Measurements from ENCODE around the gene MBNL1. TPM values are rescaled to one million over a fixed set of nuclear protein-coding genes. Genes with fewer than 3 reads are reported as not detected.

Gene MBNL1
- total and polyA plus RNA-seq, 2 of the 13 experiments (the other 11 are each of a cell fraction or from before 2014, with no cell fraction given): 27.1 to 55.4 TPM

- no peak for TF ChIP-seq JARID2 (CRISPR knock-in tag; IDR thresholded peaks at IDR 0.05; ENCODE audit: insufficient replicate concordance)
These were observed 202.2 kb downstream of the MBNL1 start (continued) for GRCh38 chr3:152470893-152471292.

DNA sequence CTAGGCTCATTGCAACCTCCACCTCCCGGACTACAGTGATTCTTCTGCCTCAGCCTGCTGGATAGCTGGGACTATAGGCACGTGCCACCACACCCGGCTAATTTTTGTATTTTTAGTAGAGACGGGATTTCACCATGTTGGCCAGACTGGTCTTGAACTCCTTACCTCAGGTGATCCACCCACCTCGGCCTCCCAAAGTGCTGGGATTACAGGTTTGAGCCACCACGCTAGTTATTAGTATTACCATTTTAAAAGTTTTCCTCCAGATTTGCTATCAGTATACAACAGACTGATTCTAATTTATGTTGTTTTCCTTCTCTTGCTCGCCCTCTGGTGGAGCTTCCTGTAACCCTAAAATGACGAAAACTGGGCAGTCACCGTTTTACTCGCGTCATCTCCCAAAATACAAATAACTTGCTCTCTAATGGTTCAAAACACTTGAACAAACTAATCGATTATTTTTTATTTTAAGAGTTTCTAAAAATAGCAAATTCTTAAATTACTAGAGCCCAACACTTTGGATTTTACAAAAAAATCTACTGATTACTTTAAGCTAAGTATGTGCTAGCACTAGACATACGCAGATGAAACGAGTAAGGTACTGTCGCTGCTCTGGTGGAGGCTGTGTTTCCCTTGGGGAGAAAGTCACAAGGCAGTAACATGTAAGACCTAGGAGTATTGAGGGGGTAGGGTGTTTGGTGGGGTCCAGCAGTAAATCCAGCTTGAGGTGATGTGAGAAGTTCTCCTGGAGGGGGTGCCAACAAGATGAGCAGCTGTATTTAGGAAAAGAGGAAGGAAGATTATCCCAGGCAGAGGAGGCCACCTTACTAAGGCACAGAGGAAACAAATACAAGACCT, 203.3 kb downstream of the MBNL1 start:
- FAIRE-seq (peak; percentile 12), DNase-seq (ENCODE audit: low spot score) (peak; percentile 52), ATAC-seq (peak; percentile 86)
- Histone ChIP-seq H3K4me2 (ENCODE audit: low read depth, low read length) (peak overlapping the region; percentile 71), H4K20me1 (ENCODE audit: insufficient read depth, low read length) (no peaks in the 10 kb centered on the region), H3K4me3 (replicated peaks in 1 of 3; ENCODE audit: insufficient read depth in 1 of 3, low read depth in 2 of 3, low read length in 3 of 3) (peak overlapping the region in 2 of 3 experiments; percentile 18 to 35; a peak in 3 of 6 replicates), H3K9me3 (ENCODE audit: low read length) (0 out of 2 replicates have a peak, but pooled peaks cover 4% of the 10 kb centered on the region), H3K9ac (ENCODE audit: insufficient read depth, low read depth, low read length) (no peak overlapping the region), H3K27ac (ENCODE audit: extremely low read length, insufficient read depth, low read length) (no peak overlapping the region), H3K27me3 (ENCODE audit: control insufficient read depth in 1 of 2, insufficient read depth in 2 of 2, low read length in 2 of 2) (no peaks in the 10 kb centered on the region), H3K79me2 (ENCODE audit: insufficient read depth, low read length) (no peaks in the 10 kb centered on the region), H3K4me1 (ENCODE audit: insufficient read depth, low read length) (no peaks in the 10 kb centered on the region), H2AFZ (ENCODE audit: low read length) (no peak overlapping the region), H3K36me3 (replicated peaks in 1 of 2; ENCODE audit: control insufficient read depth in 1 of 2, insufficient read depth in 2 of 2, low read length in 2 of 2) (no peaks in the 10 kb centered on the region)
- no TSS peak for BruUV-seq (replicated peaks)
- ChIA-PET POLR2A (no interaction called here), CTCF (ENCODE audit: low intra/inter-chr PET ratio, low total read pairs) (interaction anchor here (1.0 to 1.2 kb wide), 2 partner anchors 102 to 289 kb away, joined by 4 to 6 read pairs; no protein-coding TSS in a partner anchor)
- intact Hi-C loops (cut with micrococcal nuclease; ENCODE audit: unreplicated experiment) (loop anchor here (1.0 to 5.0 kb wide), 4 partner anchors 102 to 490 kb away; no protein-coding TSS in a partner anchor), in situ Hi-C loops (cut with HindIII; ENCODE audit: extremely low pct_ligation_motif_present, low pct_unique_long_range_greater_than_20kb) (loop anchor here (10.0 kb wide), 1 partner anchor 103 kb away; no protein-coding TSS in a partner anchor)
- 4% methylated on average over 15 of the region's 15 CpGs for WGBS (ENCODE audit: low lambda C conversion rate)
- peak; percentile 74 for TF ChIP-seq CTCF (CRISPR knock-in tag; IDR thresholded peaks at IDR 0.05)
- TF ChIP-seq YY1 (IDR thresholded peaks at IDR 0.05; ENCODE audit: insufficient read depth, insufficient replicate concordance, low read depth, low read length): no peak
- TF ChIP-seq NFE2L1 (CRISPR knock-in tag; IDR thresholded peaks at IDR 0.05; ENCODE audit: borderline replicate concordance): no peak
- no peak for TF ChIP-seq ZMYM4 (CRISPR knock-in tag; IDR thresholded peaks at IDR 0.05)
- TF ChIP-seq ZNF781 (CRISPR knock-in tag; IDR thresholded peaks at IDR 0.05; ENCODE audit: borderline replicate concordance, not compliant biosample characterization): no peak
- TF ChIP-seq PITX1 (CRISPR knock-in tag; IDR thresholded peaks at IDR 0.05): no peak
- peak; percentile 77 for TF ChIP-seq STAG1 (CRISPR knock-in tag; IDR thresholded peaks at IDR 0.05)
- 0 out of 2 replicates have a peak, but pooled peaks have one; percentile 27 for TF ChIP-seq KAT8 (CRISPR knock-in tag; IDR thresholded peaks at IDR 0.05)
- TF ChIP-seq SP5 (CRISPR knock-in tag; IDR thresholded peaks at IDR 0.05; ENCODE audit: borderline replicate concordance, low read depth): no peak
- TF ChIP-seq RORA (CRISPR knock-in tag; IDR thresholded peaks at IDR 0.05): no peak
- peak; percentile 25; the same call in 1 of the 2 replicates for TF ChIP-seq RAD21 (CRISPR knock-in tag; IDR thresholded peaks at IDR 0.05)
- peak; percentile 30; the same call in 1 of the 2 replicates for TF ChIP-seq ELF3 (CRISPR knock-in tag; IDR thresholded peaks at IDR 0.05)
- TF ChIP-seq XRCC5 (optimal IDR thresholded peaks at IDR 0.05; ENCODE audit: low read length): no peak
- TF ChIP-seq, protein P1, sequence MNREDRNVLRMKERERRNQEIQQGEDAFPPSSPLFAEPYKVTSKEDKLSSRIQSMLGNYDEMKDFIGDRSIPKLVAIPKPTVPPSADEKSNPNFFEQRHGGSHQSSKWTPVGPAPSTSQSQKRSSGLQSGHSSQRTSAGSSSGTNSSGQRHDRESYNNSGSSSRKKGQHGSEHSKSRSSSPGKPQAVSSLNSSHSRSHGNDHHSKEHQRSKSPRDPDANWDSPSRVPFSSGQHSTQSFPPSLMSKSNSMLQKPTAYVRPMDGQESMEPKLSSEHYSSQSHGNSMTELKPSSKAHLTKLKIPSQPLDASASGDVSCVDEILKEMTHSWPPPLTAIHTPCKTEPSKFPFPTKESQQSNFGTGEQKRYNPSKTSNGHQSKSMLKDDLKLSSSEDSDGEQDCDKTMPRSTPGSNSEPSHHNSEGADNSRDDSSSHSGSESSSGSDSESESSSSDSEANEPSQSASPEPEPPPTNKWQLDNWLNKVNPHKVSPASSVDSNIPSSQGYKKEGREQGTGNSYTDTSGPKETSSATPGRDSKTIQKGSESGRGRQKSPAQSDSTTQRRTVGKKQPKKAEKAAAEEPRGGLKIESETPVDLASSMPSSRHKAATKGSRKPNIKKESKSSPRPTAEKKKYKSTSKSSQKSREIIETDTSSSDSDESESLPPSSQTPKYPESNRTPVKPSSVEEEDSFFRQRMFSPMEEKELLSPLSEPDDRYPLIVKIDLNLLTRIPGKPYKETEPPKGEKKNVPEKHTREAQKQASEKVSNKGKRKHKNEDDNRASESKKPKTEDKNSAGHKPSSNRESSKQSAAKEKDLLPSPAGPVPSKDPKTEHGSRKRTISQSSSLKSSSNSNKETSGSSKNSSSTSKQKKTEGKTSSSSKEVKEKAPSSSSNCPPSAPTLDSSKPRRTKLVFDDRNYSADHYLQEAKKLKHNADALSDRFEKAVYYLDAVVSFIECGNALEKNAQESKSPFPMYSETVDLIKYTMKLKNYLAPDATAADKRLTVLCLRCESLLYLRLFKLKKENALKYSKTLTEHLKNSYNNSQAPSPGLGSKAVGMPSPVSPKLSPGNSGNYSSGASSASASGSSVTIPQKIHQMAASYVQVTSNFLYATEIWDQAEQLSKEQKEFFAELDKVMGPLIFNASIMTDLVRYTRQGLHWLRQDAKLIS (CRISPR knock-in tag; IDR thresholded peaks at IDR 0.05): no peak
